ENCODE results near the gene LRRK2.
"Not testable (repeated sequence)": the region's sequence is repeated elsewhere in the genome, so short reads cannot be mapped to it uniquely, and the experiment has no call there.

Gene LRRK2

DNA sequence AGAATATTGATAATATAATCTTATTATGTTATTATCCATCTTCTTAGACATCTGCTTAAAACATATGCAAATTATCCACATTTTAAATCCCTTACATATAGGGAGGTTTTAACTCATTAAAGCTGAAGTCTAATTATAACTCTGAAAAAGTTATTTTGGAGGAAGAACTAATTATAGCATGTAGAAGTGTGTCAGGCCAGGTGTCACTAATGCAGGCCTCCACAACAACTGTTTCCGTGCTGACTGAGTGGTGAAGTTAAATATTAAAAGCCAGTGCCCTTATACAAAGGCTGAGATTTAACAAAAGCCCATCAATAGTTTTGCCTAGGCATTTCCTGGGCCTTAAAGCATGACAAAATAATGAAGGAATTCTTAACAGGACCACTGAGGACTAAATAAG is 157.4 kb downstream of the LRRK2 start:
- no peak for TF ChIP-seq Cebpa-rat (IDR thresholded peaks at IDR 0.05)
- Histone ChIP-seq H3K4me1 (no peaks in the 10 kb centered on the region), H3K27ac (no peak overlapping the region), H3K27me3 (no peaks in the 10 kb centered on the region), H3K4me3 (no peak overlapping the region), H3K4me2 (no peak overlapping the region), H3K9ac (no peak overlapping the region), H3K36me3 (no peaks in the 10 kb centered on the region), H4K20me1 (no peaks in the 10 kb centered on the region), H3K9me3 (no peaks in the 10 kb centered on the region; the same call in 1 of the 2 replicates)

DNA sequence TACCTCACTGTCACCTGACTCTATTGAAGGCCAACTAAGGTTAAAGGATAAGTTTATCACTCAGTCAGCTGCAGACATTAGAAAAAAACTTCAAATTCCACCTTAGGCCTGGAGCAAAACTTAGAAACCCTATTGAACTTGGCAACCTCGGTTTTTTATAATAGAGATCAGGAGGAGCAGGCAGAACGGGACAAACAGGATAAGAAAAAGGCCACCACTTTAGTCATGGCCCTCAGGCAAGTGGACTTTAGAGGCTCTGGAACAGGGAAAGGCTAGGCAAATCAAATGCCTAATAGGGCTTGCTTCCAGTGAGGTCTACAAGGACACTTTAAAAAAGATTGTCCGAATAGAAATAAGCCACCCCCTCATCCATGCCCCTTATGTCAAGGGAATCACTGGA is 162.5 kb downstream of the LRRK2 start:
- not testable (repeated sequence) for H3K27me3 ChIP-seq, H3K4me2 ChIP-seq, H3K36me3 ChIP-seq, H3K4me1 ChIP-seq, H3K27ac ChIP-seq, H3K9ac ChIP-seq, H3K9me3 ChIP-seq, H4K20me1 ChIP-seq, H3K4me3 ChIP-seq

DNA sequence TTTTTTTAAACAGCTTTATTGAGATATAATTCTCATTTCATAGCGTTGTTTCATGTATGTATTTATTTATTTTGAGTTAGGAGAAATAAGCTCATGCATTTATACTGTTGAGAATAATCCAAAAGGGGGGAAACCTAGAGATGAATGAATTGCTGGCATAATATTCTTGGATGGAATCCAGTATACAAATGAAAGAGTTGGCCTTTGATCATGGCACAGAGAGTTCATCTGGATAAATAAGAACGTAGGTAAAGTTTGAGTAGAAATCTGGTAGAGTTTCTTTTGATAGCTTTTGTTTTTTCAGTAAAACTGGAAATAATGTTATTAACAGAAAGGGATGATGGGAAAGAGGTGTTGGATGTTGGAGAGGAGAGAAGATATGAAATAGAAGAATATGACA is 166.2 kb downstream of the LRRK2 start:
- Histone ChIP-seq H3K9ac (no peak overlapping the region), H3K4me1 (no peaks in the 10 kb centered on the region), H4K20me1 (no peaks in the 10 kb centered on the region), H3K4me2 (no peak overlapping the region), H3K27ac (no peak overlapping the region), H3K9me3 (no peaks in the 10 kb centered on the region), H3K4me3 (no peak overlapping the region), H3K36me3 (no peaks in the 10 kb centered on the region), H3K27me3 (no peaks in the 10 kb centered on the region)
- no peak for TF ChIP-seq Cebpa-rat (IDR thresholded peaks at IDR 0.05)

DNA sequence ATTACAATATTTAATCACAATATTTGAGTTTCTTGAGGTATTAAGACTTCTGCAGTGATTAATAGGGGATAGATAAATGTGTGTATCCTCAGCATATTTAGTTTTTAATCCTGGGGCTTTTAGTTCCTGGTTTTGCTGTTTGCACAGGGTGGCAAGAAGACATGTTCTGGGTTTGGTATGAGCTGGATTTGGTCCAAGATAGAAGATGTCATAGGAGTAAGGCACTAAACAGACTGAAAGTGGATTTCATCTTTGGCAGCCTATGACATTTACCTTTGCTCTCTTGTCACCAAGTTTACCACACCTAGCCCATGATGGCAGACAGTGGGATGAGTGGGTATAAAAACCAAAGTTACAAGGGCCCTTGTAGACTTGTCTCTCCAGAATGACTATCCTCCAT is 168.2 kb downstream of the LRRK2 start:
- H3K27ac ChIP-seq: no peak overlapping the region
- no peak for TF ChIP-seq Cebpa-rat (IDR thresholded peaks at IDR 0.05)
- no peak overlapping the region for H3K9ac ChIP-seq
- no peaks in the 10 kb centered on the region for H3K27me3 ChIP-seq
- no peak overlapping the region for H3K4me3 ChIP-seq
- H4K20me1 ChIP-seq: no peaks in the 10 kb centered on the region
- no peaks in the 10 kb centered on the region for H3K4me1 ChIP-seq
- H3K9me3 ChIP-seq: no peaks in the 10 kb centered on the region
- no peaks in the 10 kb centered on the region for H3K36me3 ChIP-seq
- H3K4me2 ChIP-seq: no peak overlapping the region

DNA sequence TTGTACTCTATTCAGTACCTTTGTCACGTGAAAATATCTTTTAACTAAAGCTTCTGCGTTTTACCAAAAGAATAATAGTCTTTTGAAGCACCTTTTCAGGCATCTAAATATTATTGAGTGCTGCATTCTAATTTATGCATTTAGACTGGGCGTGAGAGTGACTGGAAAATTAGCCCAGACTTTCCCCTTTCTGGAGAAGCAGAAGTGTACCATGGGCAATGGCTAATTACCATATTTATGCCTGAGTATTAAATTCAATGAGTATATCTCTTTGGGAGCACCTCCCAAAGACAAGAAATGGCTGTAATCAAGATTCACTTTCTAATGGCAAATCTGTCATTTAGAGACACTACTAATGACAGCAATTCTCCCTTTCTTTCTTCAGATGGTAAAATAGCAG is 174.9 kb downstream of the LRRK2 start:
- Histone ChIP-seq H3K27ac (no peak overlapping the region), H3K4me3 (no peak overlapping the region), H3K27me3 (no peaks in the 10 kb centered on the region), H3K4me1 (no peaks in the 10 kb centered on the region), H4K20me1 (no peaks in the 10 kb centered on the region), H3K4me2 (no peak overlapping the region), H3K36me3 (no peaks in the 10 kb centered on the region), H3K9ac (no peak overlapping the region), H3K9me3 (no peaks in the 10 kb centered on the region)
- no peak for TF ChIP-seq Cebpa-rat (IDR thresholded peaks at IDR 0.05)

DNA sequence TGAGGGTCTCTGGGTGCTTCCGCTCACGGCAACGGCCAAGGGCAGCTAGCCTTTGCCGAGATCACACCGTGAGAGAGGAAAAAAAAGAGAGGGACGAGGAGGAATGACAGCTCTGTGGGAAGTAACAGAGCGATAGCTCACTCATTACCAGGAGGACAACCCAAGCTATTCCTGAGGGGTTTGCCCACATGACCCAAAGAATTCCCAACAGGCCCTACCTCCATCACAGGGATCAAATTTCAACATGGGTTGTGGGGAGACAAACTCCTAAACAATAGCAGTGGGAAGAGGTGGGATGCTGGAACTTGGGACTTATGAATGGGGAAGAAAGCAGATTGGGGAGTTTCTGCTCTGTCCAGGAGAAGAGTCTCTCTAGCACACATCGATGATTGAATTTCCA is 180.6 kb downstream of the LRRK2 start:
- no peak overlapping the region for H3K4me2 ChIP-seq
- H3K4me3 ChIP-seq: no peak overlapping the region
- H3K27ac ChIP-seq: no peak overlapping the region
- no peaks in the 10 kb centered on the region for H3K36me3 ChIP-seq
- H3K9ac ChIP-seq: no peak overlapping the region
- H4K20me1 ChIP-seq: no peaks in the 10 kb centered on the region
- no peaks in the 10 kb centered on the region for H3K4me1 ChIP-seq
- H3K27me3 ChIP-seq: no peaks in the 10 kb centered on the region
- TF ChIP-seq Cebpa-rat (IDR thresholded peaks at IDR 0.05): no peak
- H3K9me3 ChIP-seq: no peaks in the 10 kb centered on the region
